Right cardiac atrium (tissue), 5 donors: ENCODE data around the gene CCDC82. TPM values are rescaled to one million over a fixed set of nuclear protein-coding genes. Genes with fewer than 3 reads are reported as not detected.

ENCODE experiments used
- ATAC-seq, 2 donors: fragments of 200-7000 bp; cut with Tn5 transposase; one replicate each; pipeline versions ENCODE4 v1.8.0 to v1.9.1; 2020; ENCODE audit warnings: moderate library complexity in 2 of 2, mild to moderate bottlenecking in 1 of 2
- DNase-seq, 3 donors: peaks; one replicate each; pipeline ENCODE4 v3.0.0-alpha.2; 2020
- H3K27ac ChIP-seq: one replicate; pipeline ENCODE4 v1.5.1; 2013; ENCODE audit warnings: mild to moderate bottlenecking, low read length, control low read depth, moderate library complexity
- H3K27me3 ChIP-seq: one replicate; pipeline ENCODE4 v1.6.1; 2013; ENCODE audit not compliant: control insufficient read depth, insufficient read depth
- H3K4me1 ChIP-seq: one replicate; pipeline ENCODE4 v1.6.1; 2013; ENCODE audit warnings: low read length; ENCODE audit not compliant: control insufficient read depth, insufficient read depth
- H3K4me3 ChIP-seq: one replicate; pipeline ENCODE4 v1.5.1; 2013; ENCODE audit warnings: low read length, control low read depth
- H3K9me3 ChIP-seq: one replicate; pipeline ENCODE4 v1.6.1; 2013; ENCODE audit warnings: low read length; ENCODE audit not compliant: control insufficient read depth
- WGBS: extraction: QIAGEN DNeasy Blood & Tissue Kit; methylation state at CpG from one replicate; pipeline ENCODE4 v1.1.7; 2013; 5-methylcytosine and 5-hydroxymethylcytosine counted together
- intact Hi-C, 4 donors: fragments of 100-400 bp; cut with DNase I; formaldehyde crosslinking; loops; one replicate each; pipeline versions ENCODE4 v1.11.0 to v1.14.0; 2022 to 2023
- polyA plus RNA-seq: library from polyadenylated mRNA; stranded (reverse); fragments of 200-250 nt; gene quantifications from one replicate; pipeline ENCODE4 v1.2.3, GENCODE V29; 2013
- total RNA-seq, 4 donors: library from RNA; stranded (reverse); fragmentation: NEBNext Ultra II Directional; extraction: Animal tissue kit (Norgen Biotek cat#: 25700); gene quantifications; one replicate each; pipeline ENCODE4 v1.2.1, GENCODE V29; 2021
- donor health status: healthy with polysubstance abuse.
- donor health status: DM: no; HTN: yes; CAD: no.
- donor health status: DM: no; HTN: no; CAD: no.
- donor health status: DM: no; HTN: yes; CAD: no; lungs with severe emphysema.
- donor health status: DM: yes; HTN: yes; CAD: no.

Gene CCDC82
- total and polyA plus RNA-seq, 5 donors: 17.2 to 23.1 (median 18.7) TPM

- H3K27me3 ChIP-seq: no peaks in the 10 kb centered on the region
- DNase-seq (no peak), ATAC-seq (no peak)
- H3K4me3 ChIP-seq: no peak overlapping the region
- no peak overlapping the region for H3K27ac ChIP-seq
- intact Hi-C loops: no loop called here
- 71% methylated on average over 1 of the region's 1 CpG for WGBS
- H3K4me1 ChIP-seq: no peaks in the 10 kb centered on the region
- H3K9me3 ChIP-seq: no peaks in the 10 kb centered on the region
Measured at GRCh38 chr11:96365493-96365892, 24.2 kb downstream of the CCDC82 start.

- no peaks in the 10 kb centered on the region for H3K9me3 ChIP-seq
- DNase-seq (no peak), ATAC-seq (no peak)
- no peak overlapping the region for H3K27ac ChIP-seq
- no peaks in the 10 kb centered on the region for H3K4me1 ChIP-seq
- intact Hi-C loops: no loop called here
- H3K27me3 ChIP-seq: no peaks in the 10 kb centered on the region
- no peak overlapping the region for H3K4me3 ChIP-seq
- 59% methylated on average over 2 of the region's 2 CpGs for WGBS
Measured at GRCh38 chr11:96361778-96362177, 27.9 kb downstream of the CCDC82 start.

GRCh38 chr11:96358321-96358720, 31.4 kb downstream of the CCDC82 start:
- Histone ChIP-seq H3K4me3 (no peak overlapping the region), H3K4me1 (no peaks in the 10 kb centered on the region), H3K27ac (no peak overlapping the region), H3K9me3 (no peaks in the 10 kb centered on the region), H3K27me3 (no peaks in the 10 kb centered on the region)
- 96% methylated on average over 3 of the region's 3 CpGs for WGBS
- no peak for DNase-seq
- no peak for ATAC-seq
- intact Hi-C loops: loop anchor here in 2 of 4 donors (10.0 kb wide), 2 partner anchors 514 to 524 kb away; no protein-coding TSS in a partner anchor

- DNase-seq: no peak
- no peaks in the 10 kb centered on the region for H3K27me3 ChIP-seq
- no peak overlapping the region for H3K27ac ChIP-seq
- no peak overlapping the region for H3K4me3 ChIP-seq
- no peaks in the 10 kb centered on the region for H3K9me3 ChIP-seq
- no peaks in the 10 kb centered on the region for H3K4me1 ChIP-seq
- 99% methylated on average over 1 of the region's 1 CpG for WGBS
- intact Hi-C loops: loop anchor here in 2 of 4 donors (10.0 kb wide), 2 partner anchors 513 to 523 kb away; no protein-coding TSS in a partner anchor
- ATAC-seq: no peak
Measured at GRCh38 chr11:96357794-96358193, 31.9 kb downstream of the CCDC82 start.

GRCh38 chr11:96356848-96357247, 32.9 kb downstream of the CCDC82 start:
- no peak overlapping the region for H3K27ac ChIP-seq
- DNase-seq (no peak), ATAC-seq (no peak)
- no peaks in the 10 kb centered on the region for H3K27me3 ChIP-seq
- WGBS: 97% methylated on average over 4 of the region's 4 CpGs
- intact Hi-C loops: loop anchor here in 2 of 4 donors (10.0 kb wide), 2 partner anchors 512 to 522 kb away; no protein-coding TSS in a partner anchor
- H3K4me1 ChIP-seq: no peaks in the 10 kb centered on the region
- no peak overlapping the region for H3K4me3 ChIP-seq
- H3K9me3 ChIP-seq: no peaks in the 10 kb centered on the region

GRCh38 chr11:96342961-96343711, 46.6 kb downstream of the CCDC82 start, which contains the start of gene MAML2:
Gene MAML2 (minus strand): TSS chr11:96343195. CDS start chr11:96341895, 1,300 bp downstream.
- 5% methylated on average over 31 of the region's 31 CpGs for WGBS
- ATAC-seq (peak; percentile 96 to 97), DNase-seq (peak; percentile 93 to 96 (median 96))
- Histone ChIP-seq H3K9me3 (no peaks in the 10 kb centered on the region), H3K4me1 (peaks cover 12% of the 10 kb centered on the region), H3K4me3 (peak within 1 kb of the TSS; percentile 93), H3K27me3 (no peaks in the 10 kb centered on the region), H3K27ac (peak within 1 kb of the TSS; percentile 91)
- intact Hi-C loops: loop anchor here (1.0 to 10.0 kb wide), 7 partner anchors 41 to 291 kb away; no protein-coding TSS in a partner anchor

GRCh38 chr11:96342014-96342960, 47.4 kb downstream of the CCDC82 start:
- Histone ChIP-seq H3K9me3 (no peaks in the 10 kb centered on the region), H3K27me3 (no peaks in the 10 kb centered on the region), H3K4me3 (peak overlapping the region; percentile 93), H3K4me1 (peaks cover 12% of the 10 kb centered on the region), H3K27ac (peak overlapping the region; percentile 91)
- peak in 1 of 2 donors; percentile 1 for ATAC-seq
- under 1% methylated on average over 13 of the region's 13 CpGs for WGBS
- intact Hi-C loops: loop anchor here in 3 of 4 donors (2.0 to 10.0 kb wide), 6 partner anchors 40 to 290 kb away; no protein-coding TSS in a partner anchor
- DNase-seq: no peak

- H3K9me3 ChIP-seq: no peaks in the 10 kb centered on the region
- H3K27me3 ChIP-seq: no peaks in the 10 kb centered on the region
- intact Hi-C loops: loop anchor here in 3 of 4 donors (2.0 to 10.0 kb wide), 6 partner anchors 39 to 289 kb away; no protein-coding TSS in a partner anchor
- WGBS: 21% methylated on average over 26 of the region's 26 CpGs
- H3K4me3 ChIP-seq: peak overlapping the region; percentile 93
- DNase-seq: peak; percentile 37 to 83 (median 82)
- H3K27ac ChIP-seq: peak overlapping the region; percentile 69
- ATAC-seq: peak; percentile 63 to 68
- H3K4me1 ChIP-seq: peaks cover 12% of the 10 kb centered on the region
Measured at GRCh38 chr11:96341211-96342013, 48.3 kb downstream of the CCDC82 start.

GRCh38 chr11:96340555-96340885, 49.2 kb downstream of the CCDC82 start:
- no peaks in the 10 kb centered on the region for H3K9me3 ChIP-seq
- H3K4me3 ChIP-seq: peak overlapping the region; percentile 93
- intact Hi-C loops: loop anchor here in 3 of 4 donors (5.0 to 10.0 kb wide), 5 partner anchors 38 to 288 kb away; no protein-coding TSS in a partner anchor
- DNase-seq (no peak), ATAC-seq (no peak)
- no peaks in the 10 kb centered on the region for H3K27me3 ChIP-seq
- H3K27ac ChIP-seq: peak overlapping the region; percentile 93
- 42% methylated on average over 4 of the region's 4 CpGs for WGBS
- peaks cover 12% of the 10 kb centered on the region for H3K4me1 ChIP-seq
